ENCODE results near the gene DENR.

The DENR gene

GRCh38 chr12:122819209-122819785 is 66.7 kb downstream of the DENR start:
- DNase-seq (ENCODE audit: low read depth in 2 of 2) = no peak

GRCh38 chr12:122820138-122820537 is 67.5 kb downstream of the DENR start:
- DNase-seq (ENCODE audit: low read depth in 2 of 2) = no peak

Measured in activated CD4-positive, alpha-beta T cell treated with anti-CD3 and anti-CD28 coated beads for 24 hours (primary cell).